Kidney (tissue), 14 donors: ENCODE measurements around the gene MPC2. TPM values are rescaled to one million over a fixed set of nuclear protein-coding genes. Genes with fewer than 3 reads are reported as not detected.

Experiments
- DNase-seq, 5 donors: peaks; one replicate each; pipeline ENCODE4 v3.0.0-alpha.2; 2013 to 2020
- FAIRE-seq: peaks from 2 replicates; lab custom pipeline; 2012; peaks lifted over from hg19 to GRCh38; lab: Jason Lieb, UNC
- H3K27ac ChIP-seq, 2 donors: one replicate each; pipeline ENCODE4 v1.7.0; 2013; ENCODE audit warnings: low read depth in 2 of 2, low read length in 2 of 2, inconsistent platforms in 1 of 2
- H3K27me3 ChIP-seq: one replicate; pipeline ENCODE4 v1.7.1; 2013; ENCODE audit warnings: low read length, inconsistent platforms; ENCODE audit not compliant: control insufficient read depth, insufficient read depth
- H3K36me3 ChIP-seq, 3 donors: one replicate each; pipeline versions ENCODE4 v1.7.0 to v1.7.1; 2013; ENCODE audit warnings: low read length in 3 of 3, control low read depth in 1 of 3, inconsistent platforms in 1 of 3; ENCODE audit not compliant: insufficient read depth in 3 of 3, control insufficient read depth in 2 of 3
- H3K4me1 ChIP-seq, 3 donors: one replicate each; pipeline versions ENCODE4 v1.7.0 to v1.7.1; 2013; ENCODE audit warnings: low read length in 3 of 3, inconsistent platforms in 1 of 3, low read depth in 1 of 3; ENCODE audit not compliant: control insufficient read depth in 2 of 3, insufficient read depth in 2 of 3
- H3K4me3 ChIP-seq, 3 donors: one replicate each; pipeline versions ENCODE4 v1.7.0 to v1.8.1; 2013; ENCODE audit warnings: low read length in 3 of 3, control low read depth in 1 of 3, inconsistent platforms in 1 of 3
- H3K9ac ChIP-seq, 3 donors: one replicate each; pipeline versions ENCODE4 v1.7.0 to v1.7.1; 2013; ENCODE audit warnings: low read length in 3 of 3, control low read depth in 1 of 3, inconsistent platforms in 1 of 3
- H3K9me3 ChIP-seq, 3 donors: one replicate each; pipeline versions ENCODE4 v1.7.0 to v1.7.1; 2013; ENCODE audit warnings: low read length in 3 of 3, control low read depth in 1 of 3, inconsistent platforms in 1 of 3; ENCODE audit not compliant: control insufficient read depth in 2 of 3, insufficient read depth in 1 of 3
- intact Hi-C: fragments of 100-400 bp; cut with DNase I; formaldehyde crosslinking; loops from one replicate; pipeline ENCODE4 v1.11.1; 2022
- polyA plus RNA-seq: library from polyadenylated mRNA; stranded (reverse); fragments of 350-450 nt; fragmentation: Illumina TruSeq; extraction: RNeasy Lipid Tissue Mini Kit (QIAGEN cat#74804); gene quantifications from one replicate; pipeline ENCODE4 v1.2.3, GENCODE V29; 2014; ENCODE audit warnings: low read depth, low replicate concordance; ENCODE audit not compliant: insufficient read depth
- total RNA-seq: library from RNA; stranded (reverse); fragmentation: NEBNext Ultra II Directional; extraction: Animal tissue kit (Norgen Biotek cat#: 25700); gene quantifications from one replicate; pipeline ENCODE4 v1.2.1, GENCODE V29; 2021
- TF ChIP-seq, protein P1 (sequence below): IDR thresholded peaks from 3 replicates; pipeline ENCODE4 v1.5.1; 2012; ENCODE audit warnings: mild to moderate bottlenecking, moderate library complexity, borderline replicate concordance; ENCODE audit not compliant: insufficient read depth; ENCODE audit errors: extremely low read depth
- donor health status: control.
- donor health status: control.
- donor health status: control.
- donor health status: control.
- donor health status: control.
- donor health status: DM: yes; HTN: yes; CAD: no.
- donor health status: Normal renal cell carcinoma (clear cell type).

Gene MPC2
- total and polyA plus RNA-seq, 2 donors from 2014 or later = 127 to 445 TPM

DNA sequence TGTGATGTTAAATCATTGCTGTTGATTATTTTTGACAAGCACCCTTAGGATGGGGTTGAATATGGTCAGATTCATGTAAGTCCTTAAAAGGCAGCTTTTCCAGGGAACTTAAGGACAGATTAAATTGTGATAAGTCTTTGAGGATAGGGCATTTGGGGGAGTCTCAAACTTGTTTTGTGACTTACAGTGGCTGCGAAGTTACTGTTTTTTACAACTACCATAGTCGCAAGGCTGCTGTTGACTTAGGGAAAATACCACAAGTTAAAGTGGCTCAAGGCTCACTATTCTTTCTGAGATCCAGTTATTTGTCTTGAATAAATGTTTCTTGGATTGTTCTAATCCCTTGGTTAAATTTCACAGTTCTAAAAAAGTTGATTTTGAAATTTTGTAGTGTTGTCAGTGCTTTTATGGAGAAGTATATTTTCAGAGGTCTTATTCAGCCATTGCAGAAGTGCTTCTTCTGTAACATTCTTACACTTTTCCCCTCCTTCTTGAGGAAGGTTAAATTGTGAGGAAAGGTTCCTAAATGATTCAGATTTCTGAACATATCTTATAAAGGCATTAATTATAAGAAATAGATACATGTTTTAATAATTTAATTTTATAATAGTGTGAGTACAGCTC lies 47.0 kb upstream of the MPC2 start:
- no peak overlapping the region for H3K4me3 ChIP-seq
- intact Hi-C loops = no loop called here
- H3K27ac ChIP-seq = no peak overlapping the region
- FAIRE-seq (no peak), DNase-seq (no peak)
- H3K4me1 ChIP-seq = no peaks in the 10 kb centered on the region
- H3K9ac ChIP-seq = no peak overlapping the region
- no peaks in the 10 kb centered on the region for H3K27me3 ChIP-seq
- H3K9me3 ChIP-seq = no peaks in the 10 kb centered on the region
- peaks cover 0 to 4% (median 0%) of the 10 kb centered on the region in 3 donors for H3K36me3 ChIP-seq
- TF ChIP-seq, protein P1, sequence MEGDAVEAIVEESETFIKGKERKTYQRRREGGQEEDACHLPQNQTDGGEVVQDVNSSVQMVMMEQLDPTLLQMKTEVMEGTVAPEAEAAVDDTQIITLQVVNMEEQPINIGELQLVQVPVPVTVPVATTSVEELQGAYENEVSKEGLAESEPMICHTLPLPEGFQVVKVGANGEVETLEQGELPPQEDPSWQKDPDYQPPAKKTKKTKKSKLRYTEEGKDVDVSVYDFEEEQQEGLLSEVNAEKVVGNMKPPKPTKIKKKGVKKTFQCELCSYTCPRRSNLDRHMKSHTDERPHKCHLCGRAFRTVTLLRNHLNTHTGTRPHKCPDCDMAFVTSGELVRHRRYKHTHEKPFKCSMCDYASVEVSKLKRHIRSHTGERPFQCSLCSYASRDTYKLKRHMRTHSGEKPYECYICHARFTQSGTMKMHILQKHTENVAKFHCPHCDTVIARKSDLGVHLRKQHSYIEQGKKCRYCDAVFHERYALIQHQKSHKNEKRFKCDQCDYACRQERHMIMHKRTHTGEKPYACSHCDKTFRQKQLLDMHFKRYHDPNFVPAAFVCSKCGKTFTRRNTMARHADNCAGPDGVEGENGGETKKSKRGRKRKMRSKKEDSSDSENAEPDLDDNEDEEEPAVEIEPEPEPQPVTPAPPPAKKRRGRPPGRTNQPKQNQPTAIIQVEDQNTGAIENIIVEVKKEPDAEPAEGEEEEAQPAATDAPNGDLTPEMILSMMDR = no peak

DNA sequence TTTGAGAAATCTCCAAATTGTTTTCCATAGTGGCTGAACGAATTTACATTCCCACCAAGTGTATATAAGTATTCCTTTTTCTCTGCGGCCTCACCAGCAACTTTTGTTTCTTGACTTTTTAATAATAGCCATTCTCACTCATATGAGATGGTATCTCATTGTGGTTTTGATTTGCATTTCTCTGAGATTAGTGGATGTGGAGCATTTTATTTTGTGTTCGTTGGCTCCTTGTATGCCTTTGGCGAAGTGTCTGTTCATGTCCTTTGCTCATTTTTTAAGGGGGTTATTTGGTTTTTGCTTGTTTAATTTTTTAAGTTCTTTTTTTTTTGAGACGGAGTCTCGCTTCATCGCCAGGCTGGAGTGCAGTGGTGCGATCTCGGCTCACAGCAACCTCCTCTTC lies 45.1 kb upstream of the MPC2 start:
- no peaks in the 10 kb centered on the region for H3K27me3 ChIP-seq
- no peak overlapping the region for H3K9ac ChIP-seq
- no peaks in the 10 kb centered on the region for H3K4me1 ChIP-seq
- H3K27ac ChIP-seq = no peak overlapping the region
- FAIRE-seq (no peak), DNase-seq (no peak)
- H3K4me3 ChIP-seq = no peak overlapping the region
- no peaks in the 10 kb centered on the region for H3K9me3 ChIP-seq
- TF ChIP-seq, protein P1 = no peak
- intact Hi-C loops = no loop called here
- peaks cover 0 to 4% (median 0%) of the 10 kb centered on the region in 3 donors for H3K36me3 ChIP-seq

DNA sequence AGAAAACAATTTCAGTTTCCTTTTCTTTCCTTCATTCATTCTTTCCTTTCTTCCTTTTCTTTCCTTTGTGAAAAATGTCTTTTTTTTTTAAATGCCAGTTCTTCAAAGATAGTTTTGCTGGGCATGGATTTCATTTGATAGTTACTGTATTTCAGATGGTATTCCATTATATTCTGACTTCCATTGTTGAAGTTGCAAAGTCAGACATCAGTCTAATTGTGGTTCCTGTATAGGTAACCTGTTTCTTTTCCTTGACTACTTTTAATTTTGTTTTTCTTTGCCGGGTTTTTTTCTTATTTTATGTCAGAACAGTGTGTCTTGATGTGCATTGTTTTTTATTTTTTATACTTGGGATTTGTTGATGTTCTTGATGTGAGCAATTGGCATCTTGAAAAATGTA lies 40.4 kb upstream of the MPC2 start:
- DNase-seq = peak in 1 of 5 donors; percentile 2
- TF ChIP-seq, protein P1 = no peak
- no peaks in the 10 kb centered on the region for H3K27me3 ChIP-seq
- intact Hi-C loops = no loop called here
- H3K27ac ChIP-seq = no peak overlapping the region
- peaks cover 3 to 10% (median 3%) of the 10 kb centered on the region in 3 donors for H3K36me3 ChIP-seq
- no peaks in the 10 kb centered on the region for H3K9me3 ChIP-seq
- H3K4me3 ChIP-seq = no peak overlapping the region
- no peak for FAIRE-seq
- H3K9ac ChIP-seq = no peak overlapping the region
- H3K4me1 ChIP-seq = no peaks in the 10 kb centered on the region
